Large intestine (tissue), 3 donors: Measurements from ENCODE around the gene MAP3K14. TPM values are rescaled to one million over a fixed set of nuclear protein-coding genes. Genes with fewer than 3 reads are reported as not detected.

ENCODE experiments used
- DNase-seq, 2 donors: peaks; one replicate each; pipeline versions ENCODE4 v3.0.0 to v3.0.0-alpha.2; 2013
- H3K27ac ChIP-seq: one replicate; pipeline ENCODE4 v1.5.1; 2013; ENCODE audit warnings: low read length
- H3K27me3 ChIP-seq: 2 replicates; pipeline ENCODE4 v1.6.1; 2013; ENCODE audit warnings: low read length; ENCODE audit not compliant: control insufficient read depth, insufficient read depth
- H3K36me3 ChIP-seq: 2 replicates; pipeline ENCODE4 v1.6.1; 2013; ENCODE audit warnings: low read length; ENCODE audit not compliant: control insufficient read depth, insufficient read depth
- H3K4me1 ChIP-seq: one replicate; pipeline ENCODE4 v1.6.1; 2013; ENCODE audit warnings: low read length; ENCODE audit not compliant: control insufficient read depth, insufficient read depth
- H3K4me3 ChIP-seq: one replicate; pipeline ENCODE4 v1.5.1; 2013; ENCODE audit warnings: low read length
- H3K9me3 ChIP-seq: one replicate; pipeline ENCODE4 v1.6.1; 2013; ENCODE audit warnings: mild to moderate bottlenecking, low read depth, low read length, moderate library complexity; ENCODE audit not compliant: control insufficient read depth
- WGBS: methylation state at CpG from one replicate; pipeline ENCODE4 v1.1.5; 2013; ENCODE audit warnings: low lambda C conversion rate; ENCODE audit not compliant: insufficient coverage; 5-methylcytosine and 5-hydroxymethylcytosine counted together
- polyA plus RNA-seq: library from polyadenylated mRNA; unstranded; fragments of 120-200 nt; gene quantifications from one replicate; pipeline ENCODE4 v1.2.1, GENCODE V29; 2013

The MAP3K14 gene
- polyA plus RNA-seq, 1 donor: 8.7 TPM

DNA sequence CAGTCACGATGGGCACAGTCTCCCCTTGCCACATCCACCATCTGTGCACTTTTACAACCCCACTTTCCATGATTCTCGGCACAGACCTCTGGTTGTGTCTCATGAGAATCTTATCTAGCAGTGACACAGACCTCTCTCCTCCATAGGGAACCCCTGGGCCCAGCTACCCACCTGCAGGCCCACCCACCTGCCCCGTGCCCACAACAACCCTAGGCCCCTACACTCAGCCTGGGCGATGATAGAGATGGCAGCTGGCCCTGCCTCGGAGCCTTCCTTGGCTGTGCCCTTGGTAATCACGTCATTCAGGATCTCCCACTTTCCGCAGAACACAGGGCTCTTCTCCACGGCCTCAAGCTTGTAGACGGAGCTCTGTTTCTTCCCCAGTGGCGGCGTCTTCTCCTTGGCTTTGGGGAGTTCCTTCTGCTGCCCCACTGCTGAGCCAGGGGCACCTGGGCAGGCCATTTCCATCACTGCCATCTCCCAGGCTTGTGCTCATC, 26.5 kb downstream of the MAP3K14 start:
- no peaks in the 10 kb centered on the region for H3K9me3 ChIP-seq
- no peak for DNase-seq
- peaks cover 33% of the 10 kb centered on the region for H3K36me3 ChIP-seq
- H3K4me3 ChIP-seq: no peak overlapping the region
- H3K4me1 ChIP-seq: peaks cover 56% of the 10 kb centered on the region
- no peak overlapping the region for H3K27ac ChIP-seq
- 100% methylated on average over 1 of the region's 11 CpGs for WGBS
- no peaks in the 10 kb centered on the region for H3K27me3 ChIP-seq

DNA sequence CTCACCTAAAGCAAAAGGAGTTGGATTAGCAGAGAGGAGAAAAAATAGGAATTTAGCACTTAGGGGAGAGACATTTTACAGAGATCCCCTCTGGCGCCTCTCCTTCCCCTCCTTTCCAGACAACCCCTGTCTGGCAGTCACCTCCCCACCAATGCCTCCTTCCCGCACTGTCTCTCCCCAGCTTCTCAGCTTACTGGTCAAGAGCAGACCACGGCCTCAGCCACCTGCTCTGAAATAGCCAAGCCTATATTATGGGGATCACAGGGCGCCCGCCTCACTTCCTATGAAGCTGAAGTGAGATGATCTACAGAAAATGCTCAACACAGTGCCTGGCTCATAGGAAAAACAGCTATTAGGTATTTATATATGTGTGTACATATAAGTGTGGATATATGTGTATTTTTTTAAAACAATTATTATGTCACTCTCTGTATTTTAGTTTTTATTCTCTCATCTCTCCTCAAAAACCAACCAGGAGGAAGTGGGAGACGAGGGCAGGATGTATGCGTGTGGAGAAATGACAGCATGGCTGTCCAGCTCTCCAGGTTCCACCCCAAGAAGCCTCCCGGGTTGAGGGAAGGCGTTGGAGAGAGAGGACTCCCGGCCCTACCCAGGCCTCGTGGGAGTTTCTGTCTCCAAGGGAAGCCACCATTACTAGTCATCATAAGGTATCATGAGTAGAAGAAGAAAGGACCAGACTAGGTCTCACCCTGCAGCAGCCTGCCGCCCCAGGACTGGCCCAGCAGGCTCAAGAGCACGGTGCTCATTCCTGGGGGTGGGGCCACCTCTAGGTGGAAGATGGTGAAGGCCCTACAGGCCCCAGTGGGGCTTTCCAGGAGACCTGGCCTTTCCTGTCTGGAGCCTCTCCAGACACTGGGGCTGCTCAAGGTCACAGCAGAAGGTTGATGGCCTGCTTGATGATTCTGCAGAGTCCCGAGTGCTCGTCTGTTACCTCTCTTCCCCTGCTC, 27.2 kb downstream of the MAP3K14 start:
- no peak for DNase-seq
- Histone ChIP-seq H3K36me3 (peaks cover 38% of the 10 kb centered on the region), H3K4me1 (peaks cover 54% of the 10 kb centered on the region), H3K27ac (no peak overlapping the region), H3K4me3 (no peak overlapping the region), H3K9me3 (no peaks in the 10 kb centered on the region), H3K27me3 (no peaks in the 10 kb centered on the region)
- WGBS: no CpG with 5 or more reads among the region's 15 CpGs

DNA sequence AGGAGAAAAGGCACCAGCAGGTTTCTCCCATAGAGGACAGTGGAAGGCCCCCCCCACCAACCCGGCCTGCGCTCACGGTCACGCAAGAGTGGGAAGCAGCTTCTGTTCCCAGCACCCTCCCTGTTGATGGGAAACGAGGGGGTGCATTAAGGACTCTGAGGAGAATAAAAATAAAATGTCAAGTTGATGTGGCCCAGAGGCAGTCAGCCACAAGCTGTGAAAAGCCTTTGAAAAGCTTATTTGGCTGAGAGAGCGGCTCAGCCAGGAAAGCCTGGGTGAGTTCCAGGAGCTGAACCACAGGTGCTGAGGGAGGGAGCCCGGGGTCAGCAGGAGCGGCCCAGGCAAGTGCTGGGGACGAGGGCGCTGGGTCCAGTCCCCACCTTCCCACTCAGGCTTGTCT, 28.0 kb downstream of the MAP3K14 start:
- Histone ChIP-seq H3K4me3 (no peak overlapping the region), H3K36me3 (peaks cover 46% of the 10 kb centered on the region), H3K9me3 (no peaks in the 10 kb centered on the region), H3K27ac (peak overlapping the region; percentile 37), H3K27me3 (no peaks in the 10 kb centered on the region), H3K4me1 (peaks cover 46% of the 10 kb centered on the region)
- no CpG with 5 or more reads among the region's 10 CpGs for WGBS
- no peak for DNase-seq

DNA sequence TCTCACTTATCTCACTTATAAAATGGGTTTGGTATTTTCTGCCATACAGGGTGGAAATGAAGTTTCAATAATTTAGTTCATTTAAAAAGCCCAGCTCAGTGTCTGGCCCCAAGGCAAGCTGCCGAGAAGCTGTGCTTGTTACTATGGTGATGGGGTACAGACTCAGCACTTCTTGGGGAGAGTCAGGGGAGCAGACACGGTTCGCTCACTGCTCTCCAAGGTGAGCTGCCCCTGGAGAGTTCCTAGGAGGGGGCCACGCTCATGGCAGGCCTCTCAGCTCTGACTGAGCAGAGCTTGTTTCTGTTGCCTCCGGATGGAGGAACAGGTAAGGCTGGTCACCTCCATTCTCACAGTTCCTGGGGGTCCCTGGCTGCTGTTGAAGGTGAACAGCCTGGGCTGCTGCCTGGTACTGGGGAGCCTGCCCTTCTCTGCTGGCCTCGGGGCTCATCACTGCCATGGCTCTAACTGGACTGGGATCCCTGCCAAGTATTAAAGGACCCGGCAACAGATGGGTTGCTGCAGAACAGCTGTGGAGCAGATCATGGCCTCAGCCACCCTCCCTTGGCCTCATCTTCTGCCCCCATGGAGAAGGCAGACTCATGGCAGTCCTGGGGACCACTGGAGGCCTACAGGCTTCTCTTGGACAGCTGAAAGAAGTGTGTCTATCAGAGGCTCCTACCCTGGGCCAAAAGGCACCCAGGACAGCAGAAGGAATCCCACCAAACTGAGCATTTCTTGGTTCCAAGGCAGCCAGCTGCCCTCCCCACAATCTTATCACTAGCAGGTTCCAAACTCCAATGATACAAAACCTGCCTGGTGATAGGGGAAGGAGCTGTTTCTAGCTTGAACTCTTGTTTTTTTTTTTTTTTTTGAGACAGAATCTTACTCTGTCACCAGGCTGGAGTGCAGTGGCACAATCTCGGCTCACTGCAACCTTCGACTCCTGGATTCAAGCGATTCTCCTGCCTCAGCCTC, 29.0 kb downstream of the MAP3K14 start:
- peak; percentile 68 to 87 for DNase-seq
- Histone ChIP-seq H3K4me1 (peaks cover 41% of the 10 kb centered on the region), H3K9me3 (no peaks in the 10 kb centered on the region), H3K4me3 (no peak overlapping the region), H3K27me3 (no peaks in the 10 kb centered on the region), H3K27ac (peak overlapping the region; percentile 70), H3K36me3 (peaks cover 55% of the 10 kb centered on the region)
- no CpG with 5 or more reads among the region's 10 CpGs for WGBS

DNA sequence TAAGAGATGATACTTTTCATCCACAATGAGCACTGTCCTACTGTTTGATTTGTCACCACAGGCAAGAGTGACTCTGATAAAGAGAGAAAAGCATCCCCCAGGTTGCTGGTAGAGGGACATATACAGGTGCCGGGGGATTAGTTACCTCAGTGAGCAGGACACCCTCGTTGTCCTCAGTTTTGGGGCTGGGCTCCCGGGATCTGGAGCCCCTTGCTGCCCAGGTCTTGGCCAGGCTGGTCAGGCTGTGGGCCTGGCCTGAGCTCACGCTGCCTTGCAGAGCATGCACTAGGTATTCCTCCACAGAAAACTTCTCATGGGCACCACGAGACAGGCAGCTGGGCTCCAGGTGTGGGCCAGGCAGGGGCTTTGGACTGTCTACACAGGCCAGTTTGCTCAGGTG, 30.5 kb downstream of the MAP3K14 start:
- Histone ChIP-seq H3K4me1 (peaks cover 31% of the 10 kb centered on the region), H3K36me3 (peaks cover 64% of the 10 kb centered on the region), H3K9me3 (no peaks in the 10 kb centered on the region), H3K4me3 (no peak overlapping the region), H3K27ac (no peak overlapping the region), H3K27me3 (no peaks in the 10 kb centered on the region)
- DNase-seq: no peak
- no CpG with 5 or more reads among the region's 5 CpGs for WGBS

DNA sequence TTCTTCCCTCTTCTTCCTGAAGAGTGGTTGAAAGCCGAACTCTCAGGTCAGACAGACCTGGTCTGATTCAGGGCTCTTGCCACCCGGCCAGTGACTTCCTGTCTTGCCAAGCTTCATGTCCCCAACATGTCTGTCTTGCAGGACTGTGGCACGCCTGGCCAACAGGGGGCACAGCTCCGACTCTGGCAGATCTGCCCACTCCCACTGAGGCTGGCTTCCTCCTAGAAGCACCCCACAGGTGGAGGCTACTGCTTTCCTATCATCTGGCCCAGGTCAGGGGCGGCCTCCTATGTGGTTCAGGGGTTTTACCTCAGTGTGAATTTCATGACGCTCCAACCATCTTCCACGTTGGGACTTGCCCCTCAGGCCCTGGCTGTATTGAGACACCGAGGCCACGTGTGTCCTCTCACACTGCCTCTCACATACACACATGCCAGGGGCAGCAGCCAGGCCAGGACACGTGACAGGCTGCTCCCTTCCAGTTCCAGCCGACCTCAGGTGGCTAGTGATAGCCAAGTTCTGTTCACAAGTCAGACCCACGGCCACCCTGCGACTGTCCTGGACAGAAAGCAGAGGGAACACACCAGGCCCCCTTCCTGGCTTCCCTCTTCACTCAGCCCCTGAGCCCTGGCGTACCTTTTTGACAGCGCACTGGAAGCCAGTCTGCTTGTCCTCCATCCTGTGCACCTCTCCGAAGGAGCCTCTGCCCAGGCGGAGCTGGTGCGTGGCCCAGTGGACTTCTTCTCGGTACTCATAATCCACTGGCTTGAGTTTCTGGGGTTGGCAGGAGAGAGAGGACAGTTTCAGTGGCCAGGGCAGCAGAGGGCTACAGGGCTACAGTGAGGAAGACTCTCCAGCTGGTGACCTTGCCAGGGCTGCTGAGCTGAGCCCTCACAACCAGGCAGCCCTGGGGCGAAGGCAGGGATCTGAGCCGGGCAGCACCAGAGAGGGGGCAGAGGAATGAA, 32.4 kb downstream of the MAP3K14 start:
- Histone ChIP-seq H3K4me3 (no peak overlapping the region), H3K27ac (no peak overlapping the region), H3K27me3 (no peaks in the 10 kb centered on the region), H3K36me3 (peaks cover 56% of the 10 kb centered on the region), H3K9me3 (no peaks in the 10 kb centered on the region), H3K4me1 (peaks cover 31% of the 10 kb centered on the region)
- DNase-seq: no peak
- WGBS: no CpG with 5 or more reads among the region's 21 CpGs

DNA sequence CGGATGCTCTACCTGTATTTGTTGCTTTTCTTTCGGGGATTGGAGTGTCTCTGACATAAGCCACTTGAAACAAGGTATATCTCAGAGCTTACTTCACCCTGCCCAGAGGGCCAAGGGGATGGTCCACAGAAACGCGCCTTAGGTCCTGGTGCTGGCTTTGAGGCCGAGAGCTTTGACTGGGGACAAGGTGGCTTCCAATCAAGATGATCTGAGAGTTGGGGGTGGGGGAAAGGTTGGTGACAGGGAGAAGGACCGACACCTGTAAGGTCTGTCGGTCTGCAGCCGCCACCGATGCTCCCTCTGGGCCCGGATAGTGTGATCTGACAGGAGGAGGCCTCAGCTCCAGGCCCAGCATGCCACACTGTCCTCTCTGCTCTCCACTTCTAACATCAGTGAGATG, 33.1 kb downstream of the MAP3K14 start:
- Histone ChIP-seq H3K27me3 (no peaks in the 10 kb centered on the region), H3K9me3 (no peaks in the 10 kb centered on the region), H3K27ac (no peak overlapping the region), H3K36me3 (peaks cover 50% of the 10 kb centered on the region), H3K4me1 (peaks cover 24% of the 10 kb centered on the region), H3K4me3 (no peak overlapping the region)
- no peak for DNase-seq
- WGBS: no CpG with 5 or more reads among the region's 10 CpGs

DNA sequence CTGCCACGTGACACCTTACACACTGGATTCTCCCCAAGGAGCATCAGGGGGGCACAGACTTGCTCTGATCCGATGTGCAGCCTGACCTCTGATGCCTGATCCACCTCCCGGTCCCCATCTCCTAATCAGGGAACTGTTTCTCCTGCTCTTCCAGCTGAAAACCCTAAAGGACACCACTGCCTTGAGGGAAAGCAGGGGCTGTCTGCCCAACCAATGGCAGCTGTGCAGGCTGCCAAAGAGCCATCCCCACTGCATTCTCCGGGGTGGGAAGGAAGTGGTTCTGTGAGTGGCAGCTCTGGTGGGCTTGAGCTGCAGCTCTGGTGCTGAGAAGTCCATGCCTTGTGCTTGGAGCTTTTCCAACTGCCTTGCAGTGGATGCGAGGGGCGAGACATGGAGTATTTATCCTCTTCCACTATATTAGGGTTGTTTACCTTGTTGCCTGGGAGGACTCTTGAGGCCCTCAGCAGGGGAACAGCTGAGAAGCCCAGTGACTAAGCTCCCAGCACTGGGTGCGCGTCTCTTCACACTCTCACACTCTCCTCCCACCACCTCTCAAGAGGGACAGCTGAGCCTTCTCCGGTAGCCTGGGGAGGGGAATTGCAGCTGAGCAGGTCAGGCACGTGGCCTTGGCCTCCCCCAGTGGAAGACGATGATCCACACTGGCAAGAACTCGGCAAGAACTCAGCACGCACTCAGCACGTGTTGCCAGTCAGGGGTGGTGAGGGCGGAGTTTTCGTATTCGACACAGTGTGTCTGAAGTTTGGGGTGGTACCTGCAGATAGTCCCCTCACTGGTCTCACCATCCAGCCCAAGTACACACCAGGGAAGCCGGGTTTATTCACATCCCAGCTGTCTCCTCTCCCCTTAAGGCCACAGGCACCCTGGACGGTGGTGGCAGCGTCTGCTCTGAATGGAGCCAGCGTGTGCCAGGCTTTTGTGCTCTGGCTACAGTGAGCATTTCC, 33.9 kb downstream of the MAP3K14 start:
- peaks cover 47% of the 10 kb centered on the region for H3K36me3 ChIP-seq
- H3K27me3 ChIP-seq: no peaks in the 10 kb centered on the region
- H3K4me1 ChIP-seq: peaks cover 19% of the 10 kb centered on the region
- peak; percentile 38 to 54 for DNase-seq
- no CpG with 5 or more reads among the region's 21 CpGs for WGBS
- no peak overlapping the region for H3K4me3 ChIP-seq
- H3K27ac ChIP-seq: peak overlapping the region; percentile 27
- H3K9me3 ChIP-seq: no peaks in the 10 kb centered on the region

DNA sequence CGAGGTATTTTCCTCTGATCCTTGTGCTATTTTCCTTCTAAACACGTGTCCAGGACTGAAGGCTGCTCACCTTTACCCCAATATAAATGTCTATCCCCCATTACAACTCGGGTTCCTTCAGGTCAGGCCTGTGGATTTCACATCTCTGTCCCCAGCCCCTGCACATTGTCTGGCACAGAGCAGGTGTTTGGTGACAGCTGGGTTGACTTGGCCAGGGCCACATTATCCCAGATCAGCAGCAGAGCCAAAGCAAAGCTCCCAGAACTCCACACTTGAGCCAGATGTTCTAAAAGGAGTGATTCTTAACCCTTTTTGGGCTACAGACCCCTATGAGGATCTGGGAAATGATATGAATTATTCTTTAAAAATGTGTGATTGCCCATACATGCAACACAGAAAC, 36.9 kb downstream of the MAP3K14 start:
- 94% methylated on average over 2 of the region's 3 CpGs for WGBS
- Histone ChIP-seq H3K4me1 (peaks cover 16% of the 10 kb centered on the region), H3K27me3 (no peaks in the 10 kb centered on the region), H3K36me3 (peaks cover 31% of the 10 kb centered on the region), H3K9me3 (no peaks in the 10 kb centered on the region), H3K4me3 (no peak overlapping the region), H3K27ac (no peak overlapping the region)
- DNase-seq: no peak
